ENCODE results near the gene FXYD1.

- TF ChIP-seq REST (IDR thresholded peaks at IDR 0.05; ENCODE audit: insufficient read depth in 1 of 2, low read depth in 2 of 2, low read length in 1 of 2) (no peak), POLR2AphosphoS5 (IDR thresholded peaks at IDR 0.05; ENCODE audit: low read depth, low read length) (no peak)
These were observed 26.8 kb downstream of the FXYD1 start for GRCh38 chr19:35165200-35166058.

Data from Panc1 (cell line).